IPS-15b (cell line): ENCODE data around the gene SARDH.
"Not testable (repeated sequence)": the region's sequence is repeated elsewhere in the genome, so short reads cannot be mapped to it uniquely, and the experiment has no call there.

Source experiments
- H3K27me3 ChIP-seq: one replicate; pipeline ENCODE4 v1.6.1; 2013; ENCODE audit warnings: low read length; ENCODE audit not compliant: control insufficient read depth, insufficient read depth
- H3K36me3 ChIP-seq: one replicate; pipeline ENCODE4 v1.6.1; 2013; ENCODE audit warnings: low read length; ENCODE audit not compliant: control insufficient read depth, insufficient read depth
- H3K4me1 ChIP-seq: one replicate; pipeline ENCODE4 v1.6.1; 2013; ENCODE audit warnings: mild to moderate bottlenecking, low read length; ENCODE audit not compliant: control insufficient read depth, insufficient read depth
- H3K4me3 ChIP-seq: one replicate; pipeline ENCODE4 v1.5.1; 2013; ENCODE audit warnings: low read depth, low read length
- H3K9ac ChIP-seq: one replicate; pipeline ENCODE4 v1.6.1; 2013; ENCODE audit warnings: low read depth, mild to moderate bottlenecking, low read length
- H3K9me3 ChIP-seq: one replicate; pipeline ENCODE4 v1.6.1; 2013; ENCODE audit warnings: mild to moderate bottlenecking, low read length; ENCODE audit not compliant: control insufficient read depth, insufficient read depth

The SARDH gene

GRCh38 chr9:133773889-133774655, 35.9 kb upstream of the SARDH start:
- peaks cover 47% of the 10 kb centered on the region for H3K36me3 ChIP-seq
- no peaks in the 10 kb centered on the region for H3K27me3 ChIP-seq
- no peak overlapping the region for H3K9ac ChIP-seq
- no peaks in the 10 kb centered on the region for H3K4me1 ChIP-seq
- no peak overlapping the region for H3K4me3 ChIP-seq
- no peaks in the 10 kb centered on the region for H3K9me3 ChIP-seq

- Histone ChIP-seq H3K9ac (no peak overlapping the region), H3K4me1 (no peaks in the 10 kb centered on the region), H3K27me3 (no peaks in the 10 kb centered on the region), H3K36me3 (peaks cover 46% of the 10 kb centered on the region), H3K9me3 (no peaks in the 10 kb centered on the region), H3K4me3 (no peak overlapping the region)
These were observed 34.4 kb upstream of the SARDH start for GRCh38 chr9:133772581-133772980.

GRCh38 chr9:133771486-133772482, 33.6 kb upstream of the SARDH start:
- Histone ChIP-seq H3K9me3 (no peaks in the 10 kb centered on the region), H3K9ac (no peak overlapping the region), H3K4me3 (no peak overlapping the region), H3K36me3 (peaks cover 42% of the 10 kb centered on the region), H3K27me3 (no peaks in the 10 kb centered on the region), H3K4me1 (no peaks in the 10 kb centered on the region)

GRCh38 chr9:133770076-133770777, 32.1 kb upstream of the SARDH start:
- no peaks in the 10 kb centered on the region for H3K9me3 ChIP-seq
- H3K4me3 ChIP-seq = no peak overlapping the region
- peaks cover 32% of the 10 kb centered on the region for H3K36me3 ChIP-seq
- no peaks in the 10 kb centered on the region for H3K4me1 ChIP-seq
- no peak overlapping the region for H3K9ac ChIP-seq
- no peaks in the 10 kb centered on the region for H3K27me3 ChIP-seq

GRCh38 chr9:133769511-133770075, 31.4 kb upstream of the SARDH start:
- Histone ChIP-seq H3K4me1 (no peaks in the 10 kb centered on the region), H3K9ac (no peak overlapping the region), H3K9me3 (no peaks in the 10 kb centered on the region), H3K36me3 (peaks cover 27% of the 10 kb centered on the region), H3K4me3 (no peak overlapping the region), H3K27me3 (no peaks in the 10 kb centered on the region)

GRCh38 chr9:133768859-133769510, 30.8 kb upstream of the SARDH start:
- Histone ChIP-seq H3K4me1 (no peaks in the 10 kb centered on the region), H3K9me3 (no peaks in the 10 kb centered on the region), H3K27me3 (no peaks in the 10 kb centered on the region), H3K36me3 (peaks cover 23% of the 10 kb centered on the region), H3K9ac (no peak overlapping the region), H3K4me3 (no peak overlapping the region)

- H3K4me1 ChIP-seq = no peaks in the 10 kb centered on the region
- no peak overlapping the region for H3K9ac ChIP-seq
- no peak overlapping the region for H3K4me3 ChIP-seq
- H3K36me3 ChIP-seq = peaks cover 19% of the 10 kb centered on the region
- no peaks in the 10 kb centered on the region for H3K27me3 ChIP-seq
- no peaks in the 10 kb centered on the region for H3K9me3 ChIP-seq
These were observed 30.3 kb upstream of the SARDH start for GRCh38 chr9:133768371-133768858.

GRCh38 chr9:133767625-133768024, 29.5 kb upstream of the SARDH start:
- H3K9me3 ChIP-seq = no peaks in the 10 kb centered on the region
- no peak overlapping the region for H3K9ac ChIP-seq
- no peaks in the 10 kb centered on the region for H3K27me3 ChIP-seq
- H3K4me3 ChIP-seq = no peak overlapping the region
- H3K36me3 ChIP-seq = peaks cover 17% of the 10 kb centered on the region
- no peaks in the 10 kb centered on the region for H3K4me1 ChIP-seq

GRCh38 chr9:133767008-133767407, 28.9 kb upstream of the SARDH start:
- no peak overlapping the region for H3K9ac ChIP-seq
- H3K36me3 ChIP-seq = peaks cover 15% of the 10 kb centered on the region
- no peaks in the 10 kb centered on the region for H3K9me3 ChIP-seq
- no peak overlapping the region for H3K4me3 ChIP-seq
- no peaks in the 10 kb centered on the region for H3K4me1 ChIP-seq
- no peaks in the 10 kb centered on the region for H3K27me3 ChIP-seq

GRCh38 chr9:133766234-133766633, 28.1 kb upstream of the SARDH start:
- not testable (repeated sequence) for H3K4me1 ChIP-seq, H3K4me3 ChIP-seq, H3K9ac ChIP-seq, H3K27me3 ChIP-seq, H3K9me3 ChIP-seq
- H3K36me3 ChIP-seq = peaks cover 15% of the 10 kb centered on the region
